Measurements from ENCODE around the gene FOLR2.

DNA sequence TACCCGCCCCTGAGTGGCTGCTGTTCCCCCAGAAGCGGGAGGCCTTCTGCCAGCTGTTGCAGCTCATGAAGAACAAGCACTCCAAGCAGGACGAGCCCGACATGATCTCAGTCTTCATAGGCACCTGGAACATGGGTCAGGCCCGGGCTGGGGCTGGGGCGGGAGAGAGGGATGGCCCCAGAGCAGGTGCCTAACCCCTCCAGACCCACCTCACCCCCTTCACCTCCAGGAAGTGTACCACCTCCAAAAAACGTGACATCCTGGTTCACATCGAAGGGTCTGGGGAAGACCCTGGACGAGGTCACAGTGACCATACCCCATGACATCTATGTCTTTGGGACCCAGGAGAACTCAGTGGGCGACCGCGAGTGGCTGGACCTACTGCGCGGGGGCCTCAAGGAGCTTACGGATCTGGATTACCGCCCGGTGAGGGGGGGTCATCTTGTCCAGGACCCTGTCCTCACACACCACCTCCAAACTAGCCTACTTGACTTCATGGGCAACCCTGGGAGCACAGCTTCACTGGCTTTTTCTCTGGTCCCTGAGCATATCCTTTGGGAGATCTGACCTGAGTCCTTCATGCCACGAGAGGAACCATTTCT lies 14.3 kb downstream of the FOLR2 start:
- TF ChIP-seq CTCF (IDR thresholded peaks at IDR 0.05 in 4 of 5, conservative IDR thresholded peaks at IDR 0.05 in 1 of 5) (no peak), POLR2A (IDR thresholded peaks at IDR 0.05) (no peak)

Data from gastrocnemius medialis (tissue), 4 donors.